ENCODE measurements around the gene BRD4.

The BRD4 gene

GRCh38 chr19:15216363-15216762 is 116.0 kb downstream of the BRD4 start:
- Histone ChIP-seq H3K4me1 (ENCODE audit: insufficient read depth, low read length) (no peaks in the 10 kb centered on the region), H3K27ac (ENCODE audit: low read length) (no peak overlapping the region), H3K9ac (ENCODE audit: low read depth, low read length) (no peak overlapping the region), H2AFZ (ENCODE audit: low read depth, low read length) (no peak overlapping the region), H3K4me3 (ENCODE audit: low read depth in 1 of 2, low read length in 2 of 2) (no peak overlapping the region), H3K27me3 (ENCODE audit: insufficient read depth, low read length, poor library complexity) (no peaks in the 10 kb centered on the region), H3K79me2 (ENCODE audit: insufficient read depth, low read length) (no peaks in the 10 kb centered on the region), H3K9me3 (ENCODE audit: insufficient read depth, low read length, severe bottlenecking) (no peaks in the 10 kb centered on the region), H3K36me3 (ENCODE audit: insufficient read depth, low read length) (no peaks in the 10 kb centered on the region), H4K20me1 (ENCODE audit: insufficient read depth, low read length) (no peaks in the 10 kb centered on the region; the same call in 1 of the 2 replicates), H3K4me2 (ENCODE audit: insufficient read depth, low read length) (no peak overlapping the region)
- no peak for DNase-seq
- no peak for ATAC-seq (ENCODE audit: insufficient read depth, low read depth)
- TF ChIP-seq CTCF (IDR thresholded peaks at IDR 0.05; ENCODE audit: borderline replicate concordance, extremely low read depth, low read length, poor library complexity, severe bottlenecking) (no peak), EZH2 (IDR thresholded peaks at IDR 0.05; ENCODE audit: borderline replicate concordance, low read depth, low read length, severe bottlenecking) (no peak)

GRCh38 chr19:15213715-15214381 is 118.5 kb downstream of the BRD4 start:
- TF ChIP-seq EZH2 (IDR thresholded peaks at IDR 0.05; ENCODE audit: borderline replicate concordance, low read depth, low read length, severe bottlenecking) (no peak), CTCF (IDR thresholded peaks at IDR 0.05; ENCODE audit: borderline replicate concordance, extremely low read depth, low read length, poor library complexity, severe bottlenecking) (no peak)
- H3K9me3 ChIP-seq (ENCODE audit: insufficient read depth, low read length, severe bottlenecking) = no peaks in the 10 kb centered on the region
- no peaks in the 10 kb centered on the region; the same call in 1 of the 2 replicates for H4K20me1 ChIP-seq (ENCODE audit: insufficient read depth, low read length)
- no peaks in the 10 kb centered on the region for H3K4me1 ChIP-seq (ENCODE audit: insufficient read depth, low read length)
- DNase-seq (no peak), ATAC-seq (ENCODE audit: insufficient read depth, low read depth) (no peak)
- H3K4me3 ChIP-seq (ENCODE audit: low read depth in 1 of 2, low read length in 2 of 2) = no peak overlapping the region
- H3K9ac ChIP-seq (ENCODE audit: low read depth, low read length) = no peak overlapping the region
- H3K4me2 ChIP-seq (ENCODE audit: insufficient read depth, low read length) = no peak overlapping the region
- no peaks in the 10 kb centered on the region for H3K79me2 ChIP-seq (ENCODE audit: insufficient read depth, low read length)
- H2AFZ ChIP-seq (ENCODE audit: low read depth, low read length) = no peak overlapping the region
- H3K36me3 ChIP-seq (ENCODE audit: insufficient read depth, low read length) = no peaks in the 10 kb centered on the region
- no peak overlapping the region for H3K27ac ChIP-seq (ENCODE audit: low read length)
- no peaks in the 10 kb centered on the region for H3K27me3 ChIP-seq (ENCODE audit: insufficient read depth, low read length, poor library complexity)

GRCh38 chr19:15212711-15213110 is 119.6 kb downstream of the BRD4 start:
- no peaks in the 10 kb centered on the region for H3K79me2 ChIP-seq (ENCODE audit: insufficient read depth, low read length)
- ATAC-seq (ENCODE audit: insufficient read depth, low read depth) = no peak
- no peaks in the 10 kb centered on the region for H3K9me3 ChIP-seq (ENCODE audit: insufficient read depth, low read length, severe bottlenecking)
- no peak overlapping the region for H3K27ac ChIP-seq (ENCODE audit: low read length)
- H2AFZ ChIP-seq (ENCODE audit: low read depth, low read length) = no peak overlapping the region
- TF ChIP-seq EZH2 (IDR thresholded peaks at IDR 0.05; ENCODE audit: borderline replicate concordance, low read depth, low read length, severe bottlenecking) (no peak), CTCF (IDR thresholded peaks at IDR 0.05; ENCODE audit: borderline replicate concordance, extremely low read depth, low read length, poor library complexity, severe bottlenecking) (no peak)
- H3K36me3 ChIP-seq (ENCODE audit: insufficient read depth, low read length) = no peaks in the 10 kb centered on the region
- no peak overlapping the region for H3K4me2 ChIP-seq (ENCODE audit: insufficient read depth, low read length)
- no peaks in the 10 kb centered on the region for H3K27me3 ChIP-seq (ENCODE audit: insufficient read depth, low read length, poor library complexity)
- no peaks in the 10 kb centered on the region; the same call in 1 of the 2 replicates for H4K20me1 ChIP-seq (ENCODE audit: insufficient read depth, low read length)
- H3K9ac ChIP-seq (ENCODE audit: low read depth, low read length) = no peak overlapping the region
- H3K4me3 ChIP-seq (ENCODE audit: low read depth in 1 of 2, low read length in 2 of 2) = no peak overlapping the region
- no peak for DNase-seq
- H3K4me1 ChIP-seq (ENCODE audit: insufficient read depth, low read length) = no peaks in the 10 kb centered on the region

Data from DND-41 (cell line).